ENCODE data around the gene KAT7.

KAT7 gene

DNA sequence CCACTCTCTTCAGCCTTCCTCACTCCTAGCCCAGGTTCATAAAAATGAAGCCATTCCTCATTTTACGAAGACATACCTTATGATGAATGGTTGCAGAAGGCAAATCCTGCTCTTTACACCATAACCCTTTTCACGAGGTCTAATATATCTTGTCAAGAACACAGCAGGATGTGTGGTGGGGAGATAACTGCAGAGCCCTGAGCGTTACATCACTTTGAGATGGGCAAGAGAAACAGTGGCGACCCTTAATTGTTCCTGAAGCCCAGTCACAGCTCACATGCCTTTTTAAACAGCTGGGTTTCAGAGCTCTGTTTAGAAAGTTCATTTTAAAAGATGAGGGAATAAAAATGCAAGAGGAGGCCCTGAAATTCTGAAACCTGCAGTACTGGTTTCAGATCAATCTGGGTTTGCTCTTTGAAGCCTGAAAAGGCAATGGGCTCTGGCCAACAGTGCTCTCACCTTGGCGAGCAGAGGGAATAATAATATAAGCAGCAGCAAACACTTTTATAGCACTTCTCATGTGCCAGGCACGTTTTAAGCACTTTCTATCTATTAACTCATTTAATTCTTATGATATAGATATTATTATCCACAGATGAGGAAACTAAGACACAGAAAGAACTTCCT lies 27.4 kb upstream of the KAT7 start:
- no peak for DNase-seq

DNA sequence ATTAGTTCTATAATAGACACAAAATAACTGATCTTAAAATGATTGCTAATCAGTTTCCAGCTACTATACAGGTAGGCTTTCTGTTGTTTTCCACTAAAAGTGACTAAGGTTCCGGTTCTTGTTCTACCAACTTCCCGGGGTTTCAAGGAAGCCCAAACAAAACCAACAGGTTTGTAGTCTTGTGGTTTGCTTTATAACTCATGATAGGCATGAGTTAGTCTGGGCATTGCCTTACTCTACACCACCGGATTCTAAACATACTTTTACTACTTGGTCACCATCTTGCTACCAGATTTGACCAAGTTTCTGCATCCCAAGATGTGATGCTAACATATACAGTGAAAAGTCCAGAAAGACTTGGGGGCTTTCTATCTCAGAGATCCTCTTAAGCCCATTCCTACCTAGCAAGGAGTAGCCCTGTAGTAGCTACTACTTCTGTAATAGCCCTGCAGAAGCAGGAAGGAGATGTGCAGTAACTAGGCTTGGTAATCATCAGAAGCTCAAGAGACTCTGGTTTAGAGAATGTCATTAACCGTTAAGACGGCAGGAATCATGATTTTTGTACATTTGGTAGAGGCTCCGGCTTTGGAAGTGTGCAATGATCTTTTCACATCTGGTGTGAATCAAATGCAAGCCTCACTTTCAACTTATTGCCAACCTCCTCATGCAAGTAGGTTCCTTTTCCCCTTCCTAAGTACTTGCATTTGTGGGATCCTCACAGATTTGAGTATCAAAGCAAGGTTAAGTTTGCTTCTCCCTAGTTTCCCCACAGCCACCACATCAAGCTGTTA lies 26.1 kb upstream of the KAT7 start:
- DNase-seq, result no peak

DNA sequence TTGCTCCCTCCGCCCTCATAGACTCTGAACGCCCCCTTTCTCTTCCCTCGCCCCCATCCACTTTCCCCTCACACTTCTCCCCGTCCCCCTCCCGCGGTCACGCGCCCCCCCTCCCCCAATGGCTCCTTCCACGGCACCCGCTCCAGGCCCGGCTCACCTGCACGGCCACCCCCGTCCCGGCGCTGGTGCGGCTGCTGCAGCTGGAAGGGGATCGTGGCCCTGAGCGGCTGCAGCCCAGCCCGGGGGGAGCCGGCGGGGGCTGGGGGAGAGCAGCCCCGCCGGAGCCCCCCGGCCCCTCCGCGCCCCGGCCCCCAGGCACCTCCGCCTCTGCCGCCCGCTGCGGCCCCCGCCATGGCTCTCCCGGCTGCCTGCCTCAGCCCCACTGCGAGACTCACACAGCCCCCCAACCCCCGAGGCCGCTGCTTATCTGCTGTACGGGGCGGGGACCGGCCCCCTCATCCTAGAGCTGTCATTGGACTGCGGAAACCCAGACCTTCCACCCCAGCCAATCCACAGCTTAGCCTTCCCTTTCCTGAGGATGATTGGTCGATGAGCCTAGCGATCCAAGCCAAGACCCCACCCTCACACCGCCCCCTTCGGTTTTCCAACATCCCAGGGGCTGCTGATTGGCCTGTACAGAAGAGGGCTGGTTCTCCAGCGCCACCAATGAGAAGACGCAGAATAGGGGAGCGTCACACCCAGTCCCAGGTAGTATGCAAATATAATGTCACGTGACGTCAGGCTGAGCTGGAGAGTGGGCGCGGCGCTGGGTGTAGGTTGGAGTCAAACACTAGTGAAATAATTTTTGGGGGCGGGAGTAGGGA lies 24.5 kb upstream of the KAT7 start, which contains the start of gene FAM117A:
Gene FAM117A, minus strand, starts transcription at position 397 of the 824 bp plus-strand sequence. Its CDS starts 44 bp downstream, at position 353.
- DNase-seq, result peak; percentile 94 to 95

DNA sequence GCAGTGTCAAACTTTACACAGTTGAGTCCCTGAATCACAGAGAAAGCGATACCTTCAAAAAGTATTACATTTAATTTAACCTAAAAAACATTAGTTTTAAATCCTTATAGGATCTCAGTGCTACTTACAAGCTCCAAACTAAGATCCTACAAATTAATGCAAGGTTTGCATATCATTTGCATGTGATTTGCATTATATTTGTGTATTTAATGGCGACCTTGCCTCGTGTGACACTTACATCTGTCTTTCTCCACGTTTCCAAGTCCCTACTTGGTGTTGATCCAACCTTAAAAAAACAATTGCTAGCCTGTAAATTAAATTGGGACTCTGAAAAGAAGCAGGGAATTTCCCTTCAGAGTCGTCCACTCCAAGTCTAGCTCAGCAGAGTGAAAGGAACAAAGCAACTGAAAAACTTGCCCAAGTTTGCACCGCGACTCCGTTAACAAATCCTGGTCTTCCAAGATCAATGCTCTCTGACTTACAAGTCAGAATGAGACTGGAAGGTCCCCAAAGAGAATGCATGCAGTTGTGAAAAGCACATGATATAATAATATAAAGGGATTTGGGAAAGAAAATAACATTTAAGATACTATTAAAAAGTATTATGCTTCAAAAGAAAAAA lies 23.8 kb upstream of the KAT7 start:
- no peak for DNase-seq

DNA sequence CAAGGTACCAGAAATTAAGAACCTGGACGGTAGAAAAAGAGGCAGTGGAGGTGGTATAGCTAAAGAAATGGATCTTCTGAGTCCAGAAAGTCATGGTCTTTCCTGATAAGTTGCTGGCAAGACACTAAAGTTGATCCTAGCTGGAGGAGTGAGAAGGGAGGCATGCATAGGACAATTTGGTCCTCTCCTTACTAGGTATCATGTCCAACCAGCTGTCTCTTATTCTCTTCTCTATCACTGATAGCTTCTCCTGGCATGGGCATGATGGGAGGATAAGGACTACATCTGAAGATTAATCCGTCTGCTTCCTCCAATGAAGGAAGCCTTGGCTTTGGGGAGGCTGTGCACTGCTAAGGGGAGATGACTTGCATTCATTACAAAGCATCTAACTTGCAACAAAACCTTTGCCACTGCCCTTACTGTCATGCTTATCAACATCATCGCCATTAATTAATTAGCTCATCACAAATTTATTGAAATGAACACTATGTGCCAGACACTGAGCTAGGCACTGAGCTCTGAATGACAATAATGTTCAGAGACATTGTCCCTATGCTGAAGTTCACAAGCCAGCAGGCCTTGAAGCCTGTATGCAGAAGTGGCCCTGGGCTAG lies 21.5 kb upstream of the KAT7 start:
- DNase-seq, result no peak

DNA sequence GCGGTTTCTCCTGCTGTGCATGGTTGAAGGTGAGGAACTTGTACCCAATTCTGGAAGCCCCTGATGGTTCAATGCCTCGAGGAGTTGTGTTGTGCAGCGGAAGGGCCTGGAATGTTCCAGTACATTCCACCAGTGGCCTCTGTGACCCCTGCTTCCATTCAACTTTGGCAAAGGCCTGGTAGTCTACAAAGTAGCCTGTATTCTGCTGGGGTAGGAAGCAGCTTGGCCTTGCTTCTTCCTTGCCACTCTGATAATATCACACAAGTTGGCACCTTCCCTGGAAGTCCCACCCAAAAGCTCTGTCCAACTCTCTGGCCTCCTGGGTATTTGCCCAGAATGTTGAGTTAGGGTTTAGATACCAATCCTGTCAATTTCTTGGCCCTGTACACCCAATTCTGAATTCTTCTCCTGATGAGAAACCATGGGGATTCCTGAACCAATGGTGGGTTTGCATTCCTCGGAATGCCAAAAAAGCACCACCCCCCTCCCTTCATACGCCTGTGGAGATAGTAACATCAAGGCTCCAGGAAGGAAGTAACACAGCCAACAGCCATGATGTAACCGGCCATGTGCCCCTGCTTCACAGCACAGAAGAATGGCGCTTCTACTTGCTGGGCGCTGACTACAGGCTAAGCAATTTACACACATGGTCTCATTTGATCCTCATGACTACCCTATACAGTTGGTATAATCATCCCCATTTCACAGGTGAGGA lies 12.8 kb upstream of the KAT7 start:
- DNase-seq, result no peak

DNA sequence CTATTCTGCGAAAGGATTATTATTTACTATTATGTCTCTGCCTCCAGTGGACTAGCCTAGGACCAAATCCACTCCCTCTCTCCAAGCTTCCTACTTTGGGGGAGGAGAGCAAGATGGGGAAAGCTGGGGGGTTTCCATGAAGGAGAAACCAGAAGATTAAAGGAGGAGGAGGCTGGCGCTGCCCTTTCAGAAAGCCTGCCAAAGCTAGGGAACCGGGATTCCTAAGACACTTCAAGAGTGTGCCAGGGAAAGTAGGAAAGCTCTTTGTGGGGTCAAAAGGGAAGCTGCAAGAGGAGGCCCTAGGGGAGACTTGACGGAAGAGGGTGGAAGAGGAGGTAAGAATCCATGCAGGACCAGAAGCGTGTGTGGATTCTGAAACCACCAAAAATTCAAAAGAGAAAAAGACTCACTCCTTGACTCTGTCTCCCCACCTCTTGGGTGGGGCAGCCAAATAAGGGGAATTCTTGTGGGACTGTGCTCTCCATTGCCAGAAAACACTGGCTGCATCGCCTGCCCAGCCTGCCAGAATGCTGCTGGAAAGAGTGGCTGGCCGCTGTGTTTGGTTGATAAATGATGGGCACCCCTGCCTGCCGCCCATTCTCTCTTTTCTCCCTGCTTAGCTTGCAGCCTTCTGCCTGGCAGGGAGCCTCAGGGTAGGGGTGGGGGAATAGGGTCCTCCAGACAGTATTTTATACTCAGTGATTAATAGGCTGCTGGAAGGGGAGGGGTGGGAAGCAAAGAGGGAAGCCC lies 11.8 kb upstream of the KAT7 start:
- DNase-seq, result no peak

DNA sequence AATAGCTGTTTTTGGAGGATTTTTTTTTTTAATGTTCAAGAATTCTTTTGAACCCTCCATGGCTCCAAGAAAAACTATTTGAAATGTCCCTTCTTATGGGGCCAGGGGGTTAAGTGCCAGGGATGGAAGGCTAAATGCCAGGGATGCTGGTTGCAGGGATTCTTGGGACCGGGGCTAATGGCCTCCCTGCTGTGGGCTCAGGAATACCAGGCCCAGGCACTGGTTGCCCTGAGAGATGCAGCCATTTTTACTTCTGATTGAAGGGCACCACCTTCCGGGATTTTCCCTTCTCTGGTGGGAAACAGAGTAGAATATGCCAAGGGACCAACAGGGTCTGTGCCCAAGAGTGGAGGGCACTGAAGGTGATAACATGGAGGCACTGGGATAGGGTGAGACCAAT lies 10.9 kb upstream of the KAT7 start:
- DNase-seq, result no peak

DNA sequence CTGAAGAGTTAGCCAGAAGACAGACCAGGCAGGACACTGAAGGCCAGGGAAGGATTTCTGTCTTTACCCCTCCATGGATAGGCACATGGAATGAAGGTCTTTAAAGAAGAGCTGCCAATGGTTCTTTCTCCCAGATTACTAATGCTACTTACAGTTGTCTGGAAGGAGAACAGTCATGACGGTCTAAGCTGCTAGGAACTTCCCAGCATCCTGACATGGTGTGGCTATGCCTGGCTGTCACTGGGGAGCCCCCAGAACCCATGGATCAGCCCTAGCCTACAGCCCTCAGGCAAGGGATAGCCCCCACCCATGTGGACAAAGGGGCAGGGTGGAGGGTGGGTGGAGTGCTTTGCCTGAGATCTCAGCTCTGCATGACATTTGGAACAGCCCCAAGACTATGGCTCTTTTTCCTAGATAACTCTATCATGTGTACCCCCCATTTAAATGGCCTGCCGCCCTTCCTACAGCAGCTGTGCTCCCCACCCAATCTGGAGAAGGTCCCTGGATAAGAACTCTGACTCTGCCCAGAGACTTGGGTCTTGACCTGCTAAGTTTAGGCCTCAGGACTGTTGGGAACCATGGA lies 9.2 kb upstream of the KAT7 start:
- DNase-seq, result no peak

DNA sequence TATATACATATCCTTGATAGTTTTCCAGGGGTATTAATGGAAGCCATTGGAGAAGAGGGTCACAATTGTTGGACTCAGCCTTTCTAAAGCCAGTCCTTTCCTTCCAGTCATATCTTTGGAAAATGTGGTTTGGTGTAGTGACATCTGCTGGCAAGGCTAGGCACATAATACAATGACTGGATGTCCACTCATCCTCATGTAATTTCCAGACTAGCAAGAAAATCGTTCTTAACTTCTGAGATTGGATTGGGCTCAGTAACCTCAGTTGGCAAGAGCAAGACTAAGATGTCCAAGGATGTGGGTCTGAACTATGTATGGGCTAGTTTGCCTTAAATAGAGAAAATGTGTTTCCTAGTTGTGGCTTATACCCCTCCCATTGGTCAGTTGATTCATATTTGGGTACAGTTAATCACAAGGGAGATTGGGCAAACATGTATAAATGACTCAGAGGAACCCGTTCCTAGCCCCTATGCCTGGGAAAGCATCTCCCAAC lies 8.7 kb upstream of the KAT7 start:
- peak in 1 of 2 donors; percentile 36 for DNase-seq

DNA sequence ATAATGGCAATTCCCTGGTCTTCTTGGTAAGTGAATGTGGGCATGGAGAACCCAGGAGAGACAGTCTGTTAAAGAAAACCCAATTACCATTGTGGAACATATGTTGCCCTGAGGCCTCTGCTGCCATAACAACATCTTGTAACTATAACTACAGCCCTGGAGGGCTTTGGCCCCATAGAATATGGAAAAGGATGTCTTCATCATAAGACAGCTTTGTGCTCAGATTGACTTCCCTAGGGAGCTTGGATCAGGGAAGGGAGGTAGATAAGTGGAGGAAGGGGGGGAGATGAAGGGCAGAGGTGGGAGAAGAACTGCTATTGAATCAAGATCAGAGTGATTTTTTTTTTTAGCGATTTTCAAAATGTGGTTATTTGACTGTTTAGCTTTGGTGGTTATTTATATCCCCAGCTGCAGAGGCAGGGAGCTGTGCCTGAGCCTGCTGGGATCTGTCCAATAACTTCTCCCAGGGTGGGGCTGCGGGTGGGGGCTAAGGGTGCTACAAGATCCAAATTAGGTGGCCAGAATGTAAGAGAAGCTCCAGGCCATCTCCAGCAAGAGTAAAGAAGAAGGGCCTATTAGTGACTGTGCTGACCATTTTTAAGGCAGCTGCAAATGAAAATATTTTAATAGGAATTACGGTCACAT lies 5.3 kb upstream of the KAT7 start:
- DNase-seq, result no peak

DNA sequence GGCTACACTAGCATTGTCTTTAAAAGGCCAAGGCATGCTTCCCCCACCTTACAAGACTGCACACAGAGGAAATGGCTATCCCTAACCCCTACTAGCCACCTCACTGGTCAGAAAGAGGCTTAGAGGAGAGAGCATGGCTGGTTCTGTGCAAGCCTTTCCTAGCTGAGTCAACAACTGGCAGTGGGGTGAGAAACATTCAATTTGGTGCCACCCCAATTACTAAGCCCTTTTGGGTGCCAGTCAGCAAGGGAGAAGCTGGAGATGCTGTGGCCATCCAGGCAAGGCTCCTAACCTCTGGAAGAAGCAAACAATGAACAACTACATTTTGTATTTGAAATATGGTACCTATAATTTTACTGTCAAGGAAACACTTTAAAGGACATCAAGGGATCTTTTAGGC lies 4.7 kb upstream of the KAT7 start:
- no peak for DNase-seq

DNA sequence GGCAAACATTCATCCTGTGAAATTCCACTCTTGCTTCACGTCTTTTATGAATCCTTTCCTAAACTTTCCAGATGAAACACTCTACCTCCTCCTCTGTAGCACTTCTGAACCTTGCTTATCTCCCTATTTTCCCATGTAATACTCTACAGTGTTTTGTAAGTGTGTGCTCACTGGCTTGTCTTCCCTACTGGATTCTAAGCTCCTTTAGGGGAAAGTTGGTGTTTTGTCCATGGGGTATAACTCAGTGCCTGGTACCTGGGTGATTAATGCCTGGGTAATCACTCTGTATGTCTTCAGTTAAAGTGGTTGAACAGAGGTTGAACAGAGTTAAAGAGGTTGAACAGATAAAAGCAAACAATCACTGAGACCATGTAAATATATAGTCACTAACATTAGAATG lies 3.8 kb upstream of the KAT7 start:
- DNase-seq, result no peak

DNA sequence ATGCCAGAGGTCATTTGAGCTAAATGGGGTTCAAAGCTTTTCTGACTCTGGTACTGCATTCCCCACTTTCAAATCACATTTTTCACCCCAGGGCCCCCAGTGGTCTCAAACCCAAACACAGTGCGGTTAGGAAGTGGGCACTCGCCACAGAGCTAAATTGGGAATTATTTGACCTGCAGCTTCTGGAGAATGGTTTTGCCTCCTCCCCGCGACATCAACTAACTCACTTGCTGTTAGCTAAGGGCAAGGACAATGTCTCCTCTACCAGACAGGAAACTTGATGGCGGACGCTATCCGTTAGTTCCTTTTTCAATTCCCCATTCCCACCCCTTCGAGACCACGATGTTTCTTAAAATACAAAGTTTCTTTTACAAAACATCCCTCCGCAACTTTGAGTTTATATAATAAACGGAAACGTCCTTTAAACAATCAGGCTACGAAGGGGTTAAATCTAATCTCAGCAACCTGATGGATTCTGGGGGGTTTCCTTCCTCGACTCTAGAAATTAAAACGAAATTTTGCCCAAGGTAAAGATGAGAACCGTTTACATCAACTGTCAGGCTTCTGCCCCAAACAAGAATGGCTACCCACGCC lies 500 bp upstream of the KAT7 start:
- DNase-seq, result no peak

DNA sequence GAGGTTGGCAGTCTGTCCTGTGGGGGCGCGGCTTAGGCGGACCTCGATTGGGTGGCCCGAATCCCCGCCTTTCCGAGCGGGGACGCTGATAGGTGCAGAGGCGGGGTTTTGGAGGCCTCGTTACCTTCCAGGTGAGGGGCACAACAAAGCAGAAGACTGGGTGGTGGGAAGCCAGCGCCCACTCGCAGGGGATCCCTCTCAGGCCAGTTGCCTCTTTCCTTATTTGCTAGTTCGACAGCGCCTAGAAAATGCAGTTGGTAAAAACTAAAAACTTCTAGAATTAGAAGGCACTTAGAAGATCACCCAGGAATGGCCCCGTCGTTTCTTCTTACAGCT lies 730 bp downstream of the KAT7 start:
- DNase-seq, result no peak

DNA sequence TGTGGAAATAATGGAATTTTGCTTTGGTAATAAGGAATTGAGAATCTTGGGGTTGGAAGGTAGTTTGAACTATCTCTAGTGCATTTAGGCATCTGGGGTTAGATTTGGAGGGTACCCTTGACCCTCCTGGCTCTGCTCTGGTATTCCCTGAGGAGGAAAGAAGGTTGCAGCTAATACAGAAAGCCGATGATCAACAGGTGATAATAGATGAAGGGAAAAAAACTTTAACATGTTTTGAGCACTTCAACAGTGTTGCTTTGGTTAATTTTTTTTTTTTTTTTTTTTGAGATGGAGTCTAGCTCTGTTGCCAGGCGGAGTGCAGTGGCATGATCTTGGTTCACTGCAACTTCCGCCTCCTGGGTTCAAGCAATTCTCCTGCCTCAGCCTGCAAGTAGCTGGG lies 4.8 kb downstream of the KAT7 start:
- DNase-seq, result no peak

DNA sequence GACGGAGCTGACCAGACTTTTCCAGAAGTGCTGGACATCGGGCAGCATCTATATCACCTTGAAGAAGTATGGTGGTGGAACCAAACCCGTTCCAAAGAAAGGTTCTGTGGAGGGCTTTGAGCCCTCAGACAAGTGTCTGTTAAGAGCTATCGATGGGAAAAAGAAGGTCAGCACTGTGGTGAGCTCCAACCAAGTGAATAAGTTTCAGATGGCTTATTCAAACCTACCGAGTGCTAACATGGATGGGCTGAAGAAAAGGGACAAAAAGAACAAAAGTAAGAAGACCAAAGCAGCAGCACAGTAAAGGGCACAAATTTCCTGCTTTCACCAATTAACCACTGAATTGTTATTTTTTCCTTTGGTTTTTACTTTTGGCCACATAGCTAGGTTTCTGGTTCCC lies 6.9 kb downstream of the KAT7 start:
- no peak for DNase-seq

DNA sequence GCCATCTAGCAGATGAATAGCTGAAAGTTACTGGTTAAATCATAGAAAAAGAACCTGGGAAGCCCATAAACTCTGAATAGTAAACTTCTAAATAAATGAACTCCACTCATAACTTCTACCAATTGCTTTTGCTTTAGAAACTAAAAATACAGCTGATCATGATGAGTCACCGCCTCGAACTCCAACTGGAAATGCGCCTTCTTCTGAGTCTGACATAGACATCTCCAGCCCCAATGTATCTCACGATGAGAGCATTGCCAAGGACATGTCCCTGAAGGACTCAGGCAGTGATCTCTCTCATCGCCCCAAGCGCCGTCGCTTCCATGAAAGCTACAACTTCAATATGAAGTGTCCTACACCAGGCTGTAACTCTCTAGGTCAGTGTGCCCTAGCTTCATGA lies 9.7 kb downstream of the KAT7 start:
- DNase-seq, result no peak

DNA sequence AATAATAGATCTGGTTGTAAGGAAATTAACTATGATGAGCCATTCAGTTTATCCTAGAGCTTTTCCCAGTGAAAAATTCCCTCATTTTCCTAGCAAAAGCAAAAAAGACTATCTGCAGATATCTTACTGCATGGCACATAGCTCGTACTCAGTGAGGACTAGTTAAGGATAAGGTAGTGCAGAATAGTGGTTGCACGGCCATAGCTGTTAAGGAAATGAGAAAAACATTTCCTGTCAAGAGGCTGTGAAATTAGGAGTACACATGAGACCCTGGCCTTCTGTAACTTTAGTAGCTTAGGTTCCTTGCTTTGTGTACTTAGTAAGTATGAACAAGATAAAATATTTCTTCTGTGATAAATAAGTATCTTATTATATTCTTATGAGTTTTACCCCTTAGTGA lies 10.3 kb downstream of the KAT7 start:
- no peak for DNase-seq

DNA sequence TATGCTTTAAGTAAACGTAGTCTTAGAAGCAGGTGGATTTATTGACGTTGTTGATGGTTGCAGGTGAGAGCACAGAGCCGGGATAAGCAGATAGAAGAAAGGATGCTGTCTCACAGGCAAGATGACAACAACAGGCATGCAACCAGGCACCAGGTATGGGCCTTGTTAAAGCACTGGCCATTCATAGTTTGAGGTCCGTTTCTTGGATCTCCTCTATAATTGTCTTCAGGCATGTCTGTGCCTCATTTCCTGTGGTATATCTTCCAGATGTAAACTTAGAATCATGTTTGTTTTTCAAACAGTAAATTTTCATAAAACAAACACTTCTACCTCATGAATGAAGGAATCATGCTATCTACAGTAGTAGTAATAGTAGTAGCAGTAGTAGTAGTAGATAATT lies 20.6 kb downstream of the KAT7 start:
- DNase-seq, result no peak

All from hippocampal formation (tissue), 2 donors.